Breast epithelium (tissue), 4 donors: ENCODE data around the gene TRPM5. TPM values are rescaled to one million over a fixed set of nuclear protein-coding genes. Genes with fewer than 3 reads are reported as not detected.

Experiments used
- DNase-seq, 2 donors: peaks; one replicate each; pipeline ENCODE4 v3.0.0-alpha.2; 2019; ENCODE audit warnings: low spot score in 2 of 2
- H3K27ac ChIP-seq, 2 donors: fragments of 200-600 bp; sonication (generic) in 1 of 2; one replicate each; pipeline ENCODE4 v1.5.1; 2016 to 2019; ENCODE audit warnings: mild to moderate bottlenecking in 1 of 2
- H3K27me3 ChIP-seq, 2 donors: fragments of 200-600 bp; sonication (generic) in 1 of 2; one replicate each; pipeline versions ENCODE4 v1.5.1 to v1.6.0; 2017 to 2019; ENCODE audit warnings: control low read depth in 1 of 2, mild to moderate bottlenecking in 1 of 2
- H3K36me3 ChIP-seq: fragments of 200-600 bp; one replicate; pipeline ENCODE4 v1.5.1; 2019
- H3K4me1 ChIP-seq, 2 donors: fragments of 200-600 bp; sonication (generic); one replicate each; pipeline ENCODE4 v1.5.1; 2016 to 2019; ENCODE audit warnings: control low read depth in 1 of 2
- H3K4me3 ChIP-seq, 3 donors: fragments of 200-600 bp; sonication (generic); 1 replicate in 2 of 3; 2 replicates in 1 of 3; pipeline ENCODE4 v1.5.1; 2016 to 2019; ENCODE audit warnings: mild to moderate bottlenecking in 3 of 3, moderate library complexity in 2 of 3
- H3K9me3 ChIP-seq, 2 donors: fragments of 200-600 bp; sonication (generic) in 1 of 2; one replicate each; pipeline ENCODE4 v1.5.1; 2016 to 2019; ENCODE audit warnings: control low read depth in 1 of 2
- CTCF ChIP-seq, 3 donors: fragments of 450-650 bp; IDR thresholded peaks; one replicate each; pipeline ENCODE4 v1.5.1; 2016 to 2017; ENCODE audit warnings: antibody characterized with exemption in 3 of 3, mild to moderate bottlenecking in 3 of 3, moderate library complexity in 3 of 3
- POLR2A ChIP-seq: fragments of 450-650 bp; IDR thresholded peaks from one replicate; pipeline ENCODE4 v1.6.1; 2016; ENCODE audit warnings: antibody characterized with exemption, mild to moderate bottlenecking, moderate library complexity
- POLR2AphosphoS5 ChIP-seq, 3 donors: sonication (generic); formaldehyde crosslinking; IDR thresholded peaks; one replicate each; pipeline ENCODE4 v1.6.1; 2017; ENCODE audit warnings: antibody characterized with exemption in 3 of 3
- intact Hi-C: fragments of 100-400 bp; cut with DNase I; formaldehyde crosslinking; loops from one replicate; pipeline ENCODE4 v1.15.1; 2023; ENCODE audit warnings: low total_unique reads
- total RNA-seq, 3 donors: library from RNA; depleted of rRNA; stranded (reverse); fragments of >200 nt; gene quantifications; one replicate each; pipeline ENCODE4 v1.1.0, GENCODE V29; 2016

Gene TRPM5
- total RNA-seq, 3 donors from 2014 or later: not detected

DNA sequence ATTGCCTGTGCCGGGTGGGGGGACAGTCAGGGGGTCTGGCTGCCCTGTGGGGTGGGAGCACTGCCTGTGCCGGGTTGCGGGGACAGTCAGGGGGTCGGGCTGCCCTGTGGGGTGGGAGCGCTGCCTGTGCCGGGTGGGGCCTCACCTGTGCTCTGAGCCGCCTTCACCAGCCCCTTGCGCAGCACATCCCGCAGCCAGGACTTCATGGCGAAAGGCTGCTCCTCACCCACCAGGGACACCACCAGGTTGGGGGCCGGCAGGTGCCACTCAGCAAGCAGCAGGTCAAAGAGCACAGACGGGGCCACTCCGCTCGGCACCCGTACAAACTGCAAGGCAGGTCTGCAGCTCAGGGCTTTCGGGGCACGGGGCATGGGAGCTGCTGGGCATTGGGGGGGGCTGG, 22.3 kb downstream of the TRPM5 start:
- no peaks in the 10 kb centered on the region for H3K36me3 ChIP-seq
- no peak for DNase-seq
- TF ChIP-seq CTCF (IDR thresholded peaks at IDR 0.05) (no peak), POLR2A (no peak), POLR2AphosphoS5 (IDR thresholded peaks at IDR 0.05) (no peak)
- H3K27me3 ChIP-seq: peaks cover 0 to 4% of the 10 kb centered on the region in 2 donors
- intact Hi-C loops: loop anchor here (5.0 kb wide), 1 partner anchor 225 kb away; no protein-coding TSS in a partner anchor
- H3K27ac ChIP-seq: no peak overlapping the region
- peaks cover 0 to 3% of the 10 kb centered on the region in 2 donors for H3K4me1 ChIP-seq
- no peaks in the 10 kb centered on the region for H3K9me3 ChIP-seq
- H3K4me3 ChIP-seq: no peak overlapping the region

DNA sequence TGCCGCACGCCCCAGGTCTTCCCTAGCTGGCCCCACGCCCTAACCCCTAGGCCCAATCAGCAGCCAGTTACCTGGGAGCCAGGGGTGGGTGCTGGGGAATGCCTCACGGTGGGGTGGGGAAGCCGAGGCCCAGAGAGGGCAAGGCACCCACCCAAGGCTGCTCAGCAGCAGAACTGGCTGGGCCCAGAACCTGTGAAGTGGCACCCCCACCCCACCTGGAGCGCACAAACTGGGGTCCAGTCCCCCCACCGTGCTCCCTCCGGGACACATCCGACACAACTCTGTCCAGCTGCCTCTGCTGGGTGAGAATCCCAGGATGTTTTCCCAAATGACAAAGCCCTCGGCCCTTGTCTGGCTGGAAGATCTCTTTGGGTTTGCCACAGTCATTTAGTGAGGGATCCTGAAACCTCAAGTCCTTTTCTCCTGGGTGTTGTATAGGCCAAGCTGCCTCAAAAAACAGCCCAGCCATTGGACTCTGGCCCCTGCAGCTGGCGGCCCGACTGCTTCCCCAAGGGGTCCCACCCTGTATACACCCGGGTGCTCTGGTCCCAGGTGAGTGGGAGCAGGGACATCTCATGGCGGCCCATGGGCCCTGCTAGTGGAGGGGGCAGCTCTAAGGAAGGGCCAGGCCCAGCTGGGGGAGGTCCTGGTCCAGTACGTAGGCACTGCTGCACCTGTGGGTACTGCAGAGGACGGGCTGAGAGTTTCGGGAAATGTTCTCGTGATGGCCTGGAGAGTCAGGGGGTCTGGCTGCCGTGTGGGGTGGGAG, 22.9 kb downstream of the TRPM5 start:
- intact Hi-C loops: loop anchor here (5.0 kb wide), 1 partner anchor 224 kb away; no protein-coding TSS in a partner anchor
- Histone ChIP-seq H3K9me3 (no peaks in the 10 kb centered on the region), H3K27me3 (peaks cover 0 to 4% of the 10 kb centered on the region in 2 donors), H3K36me3 (no peaks in the 10 kb centered on the region), H3K27ac (no peak overlapping the region), H3K4me1 (peaks cover 0 to 3% of the 10 kb centered on the region in 2 donors), H3K4me3 (no peak overlapping the region)
- no peak for TF ChIP-seq CTCF (IDR thresholded peaks at IDR 0.05)
- TF ChIP-seq POLR2AphosphoS5 (IDR thresholded peaks at IDR 0.05): no peak
- no peak for TF ChIP-seq POLR2A
- DNase-seq: no peak

- DNase-seq: peak in 1 of 2 donors; percentile 72
- H3K27me3 ChIP-seq: peaks cover 0 to 4% of the 10 kb centered on the region in 2 donors
- no peaks in the 10 kb centered on the region for H3K9me3 ChIP-seq
- no peaks in the 10 kb centered on the region for H3K36me3 ChIP-seq
- H3K27ac ChIP-seq: no peak overlapping the region
- peaks cover 0 to 3% of the 10 kb centered on the region in 2 donors for H3K4me1 ChIP-seq
- TF ChIP-seq CTCF (IDR thresholded peaks at IDR 0.05): peak; percentile 63 to 96 (median 91)
- TF ChIP-seq POLR2AphosphoS5 (IDR thresholded peaks at IDR 0.05): no peak
- H3K4me3 ChIP-seq: peak overlapping the region in 1 of 3 donors; percentile 46
- intact Hi-C loops: loop anchor here (5.0 kb wide), 1 partner anchor 223 kb away; no protein-coding TSS in a partner anchor
Measured at GRCh38 chr11:2420502-2421225, 23.6 kb downstream of the TRPM5 start.

GRCh38 chr11:2419638-2420501, 24.4 kb downstream of the TRPM5 start:
- TF ChIP-seq POLR2AphosphoS5 (IDR thresholded peaks at IDR 0.05): no peak
- TF ChIP-seq CTCF (IDR thresholded peaks at IDR 0.05): peak; percentile 68 to 80 (median 78)
- Histone ChIP-seq H3K4me1 (peaks cover 0 to 3% of the 10 kb centered on the region in 2 donors), H3K27ac (no peak overlapping the region), H3K27me3 (peaks cover 0 to 4% of the 10 kb centered on the region in 2 donors), H3K4me3 (no peak overlapping the region), H3K36me3 (no peaks in the 10 kb centered on the region), H3K9me3 (no peaks in the 10 kb centered on the region)
- intact Hi-C loops: loop anchor here (1.0 to 5.0 kb wide), 2 partner anchors 118 to 223 kb away; partner anchors contain the start of gene TSPAN32
- peak; percentile 64 to 71 for DNase-seq
